Muscle of arm (tissue), 12 donors: Measurements from ENCODE around the gene CASP3. TPM values are rescaled to one million over a fixed set of nuclear protein-coding genes. Genes with fewer than 3 reads are reported as not detected.
"Not testable (repeated sequence)": the region's sequence is repeated elsewhere in the genome, so short reads cannot be mapped to it uniquely, and the experiment has no call there.

Experiments used
- DNase-seq: peaks from one replicate; pipeline ENCODE4 v3.0.0-alpha.2; 2013
- polyA plus RNA-seq, 12 donors: library from polyadenylated mRNA; unstranded; fragments of 120-200 nt; gene quantifications; one replicate each; pipeline ENCODE4 v1.2.1, GENCODE V29; 2013; ENCODE audit not compliant: insufficient read length in 12 of 12

Gene CASP3
- polyA plus RNA-seq, 12 donors = 28.5 to 59.4 (median 51.7) TPM; not detected in 1

DNA sequence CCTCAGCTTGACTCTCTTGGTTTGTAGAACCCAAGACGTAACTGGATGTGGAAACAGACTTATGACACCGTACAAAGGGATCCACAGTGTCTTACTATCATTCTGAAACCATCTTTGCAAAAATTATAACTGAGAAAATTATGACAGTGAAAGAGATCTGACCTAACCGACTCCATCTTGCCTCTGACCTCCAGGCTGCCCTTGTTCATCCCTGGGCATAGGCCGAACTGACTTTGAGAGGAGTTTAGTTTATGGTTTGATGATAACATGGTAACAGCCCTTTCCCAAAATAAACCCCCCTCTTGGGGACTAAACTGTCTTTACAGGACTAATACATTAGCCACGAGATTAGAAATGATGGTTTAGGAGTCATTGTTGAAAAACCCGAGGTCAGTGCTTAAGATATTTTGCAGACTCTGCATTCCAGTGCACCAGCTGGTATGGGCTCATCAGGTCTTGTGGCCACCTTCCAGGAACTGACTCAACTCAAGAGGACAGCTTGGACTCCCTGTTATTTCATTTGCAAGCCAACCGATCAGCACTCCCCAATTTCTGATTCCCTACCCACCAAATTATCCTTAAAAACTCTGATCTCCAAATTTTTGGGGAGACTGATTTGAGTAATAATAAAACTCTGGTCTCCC, 49.6 kb downstream of the CASP3 start:
- DNase-seq = no peak

- no peak for DNase-seq
Measured at GRCh38 chr4:184598753-184599491, 50.3 kb downstream of the CASP3 start.

- DNase-seq = no peak
Measured at GRCh38 chr4:184596617-184597185, 52.5 kb downstream of the CASP3 start.

DNA sequence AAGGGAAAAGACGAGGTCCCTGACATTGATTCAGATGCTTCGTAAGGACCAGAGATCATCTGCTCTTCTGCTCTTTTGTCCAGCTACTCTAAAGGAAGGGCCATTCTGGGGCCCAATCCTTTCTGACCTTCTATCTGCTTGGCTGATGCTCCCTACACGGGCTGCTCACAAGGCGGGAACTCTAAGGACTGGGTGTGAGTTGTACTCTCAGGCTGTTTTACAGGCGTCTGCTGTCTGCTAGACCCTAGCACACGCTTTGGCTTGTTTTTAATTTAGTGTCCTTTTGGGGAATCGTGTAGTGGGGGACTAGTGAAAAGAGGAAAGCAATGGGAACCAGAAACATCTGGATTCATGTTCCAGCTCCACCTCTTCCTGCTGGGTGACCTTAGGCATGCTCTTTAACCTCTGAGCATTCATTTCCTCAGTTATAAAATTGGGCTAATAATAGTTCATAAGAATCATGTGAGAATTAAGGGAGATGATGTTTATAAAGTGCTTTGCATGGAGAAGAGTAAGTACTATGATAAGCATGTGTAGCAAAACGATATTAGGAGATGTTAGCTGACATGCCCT, 53.1 kb downstream of the CASP3 start:
- DNase-seq = no peak

GRCh38 chr4:184595430-184595829, 53.8 kb downstream of the CASP3 start:
- DNase-seq = no peak

DNA sequence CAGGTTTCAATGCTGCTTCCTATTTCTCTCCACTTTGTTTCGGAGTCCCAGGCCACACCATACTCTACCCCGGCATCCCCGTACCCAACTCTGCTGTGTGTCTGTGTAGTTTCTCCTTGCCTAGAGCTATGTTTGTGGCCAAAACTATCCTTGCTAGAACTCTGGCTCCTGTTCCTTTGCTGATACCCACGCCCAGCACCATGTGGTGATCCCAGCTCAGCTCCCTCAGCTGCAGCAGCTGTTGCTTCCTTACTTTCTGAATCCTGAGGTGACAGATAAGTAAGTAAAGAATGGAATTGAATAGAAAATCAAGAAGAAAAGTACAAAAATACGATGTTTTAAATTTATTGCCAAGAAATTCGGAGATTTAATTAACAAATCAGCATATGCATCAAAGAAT, 55.8 kb downstream of the CASP3 start:
- DNase-seq = no peak

DNA sequence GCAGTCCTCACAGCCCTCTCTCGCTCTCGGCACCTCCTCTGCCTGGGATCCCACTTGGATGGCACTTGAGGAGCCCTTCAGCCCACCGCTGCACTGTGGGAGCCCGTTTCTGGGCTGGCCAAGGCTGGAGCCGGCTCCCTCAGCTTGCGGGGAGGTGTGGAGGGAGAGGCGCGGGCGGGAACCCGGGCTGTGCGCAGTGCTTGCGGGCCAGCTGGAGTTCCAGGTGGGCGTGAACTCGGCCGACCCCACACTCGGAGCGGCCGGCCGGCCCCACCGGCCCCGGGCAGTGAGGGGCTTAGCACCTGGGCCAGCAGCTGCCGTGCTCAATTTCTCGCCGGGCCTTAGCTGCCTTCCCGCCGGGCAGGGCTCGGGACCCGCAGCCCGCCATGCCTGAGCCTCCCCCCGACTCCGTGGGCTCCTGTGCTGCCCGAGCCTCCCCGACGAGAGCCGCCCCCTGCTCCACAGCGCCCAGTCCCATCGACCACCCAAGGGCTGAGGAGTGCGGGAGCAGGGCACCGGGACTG, 57.4 kb downstream of the CASP3 start:
- DNase-seq = not testable (repeated sequence)

- DNase-seq = no peak
Measured at GRCh38 chr4:184591070-184591677, 58.1 kb downstream of the CASP3 start.

GRCh38 chr4:184590196-184590595, 59.1 kb downstream of the CASP3 start:
- no peak for DNase-seq

DNA sequence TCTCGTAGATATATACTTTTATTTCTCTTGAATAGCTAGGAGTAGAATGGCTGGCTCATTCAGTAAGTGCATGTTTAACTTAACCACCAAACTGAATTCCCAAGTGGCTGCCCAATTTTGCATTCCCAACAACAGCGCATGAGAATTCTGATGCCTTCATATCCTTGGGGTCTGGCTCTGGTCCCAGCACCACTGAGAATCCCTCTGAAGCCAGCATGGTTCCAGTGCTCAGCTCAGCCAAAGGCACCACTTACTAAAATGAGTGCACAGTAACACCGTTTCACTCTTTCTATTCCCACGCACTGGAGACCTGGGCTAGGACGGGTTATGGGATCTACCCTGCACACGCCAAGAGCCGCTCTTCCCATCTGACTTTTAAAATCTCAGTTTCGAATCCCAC, 60.4 kb downstream of the CASP3 start:
- no peak for DNase-seq

DNA sequence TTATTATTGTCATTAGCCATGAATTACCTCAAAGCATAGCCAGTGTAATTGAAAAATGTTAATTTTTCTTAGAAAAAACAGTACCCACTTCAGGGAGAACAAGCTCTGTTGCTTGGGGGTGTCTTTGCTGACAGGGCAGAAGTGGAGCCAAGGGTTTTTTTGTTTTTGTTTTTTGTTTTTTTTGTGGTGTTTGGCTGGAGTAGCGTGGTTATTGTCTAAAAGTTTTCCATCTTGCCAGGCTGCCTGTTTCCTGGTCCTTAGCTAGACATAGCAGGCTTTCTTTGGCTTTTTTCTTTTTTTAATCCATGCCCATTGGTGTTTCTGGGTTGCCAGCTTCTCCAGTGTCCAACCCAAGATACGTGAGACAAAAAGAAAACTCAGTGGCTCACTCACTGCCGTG, 61.5 kb downstream of the CASP3 start:
- DNase-seq = no peak

GRCh38 chr4:184587221-184587620, 62.0 kb downstream of the CASP3 start:
- DNase-seq = no peak

- no peak for DNase-seq
Measured at GRCh38 chr4:184583738-184584502, 65.3 kb downstream of the CASP3 start.

Other genes with a start within 250 kb of the CASP3 start
- gene IRF2, start 174.9 kb downstream of the CASP3 start, polyA plus RNA-seq = 10 to 100 TPM in 11 of 12 donors, not detected in 1; 10.7 to 28.8 (median 18.2) TPM
- gene PRIMPOL, start 291 bp upstream of the CASP3 start, polyA plus RNA-seq = 10 to 100 TPM in 11 of 12 donors, not detected in 1; 23.4 to 53.0 (median 30.0) TPM
- 10 to 100 TPM in 11 of 12 donors, not detected in 1; 19.1 to 48.5 (median 29.9) TPM for gene CENPU, start 84.6 kb upstream of the CASP3 start, polyA plus RNA-seq
- gene ACSL1, start 176.5 kb upstream of the CASP3 start, polyA plus RNA-seq = 10 to 100 TPM in 11 of 12 donors, not detected in 1; 27.1 to 64.0 (median 53.9) TPM